ENCODE data around the gene HSD17B14. TPM values are rescaled to one million over a fixed set of nuclear protein-coding genes. Genes with fewer than 3 reads are reported as not detected.

Gene HSD17B14
- total and polyA plus RNA-seq, 9 of the 15 experiments (the other 6 are each of a cell fraction or from before 2014, with no cell fraction given): 0.16 TPM; not detected in 8

GRCh38 chr19:48806518-48806817, 29.8 kb downstream of the HSD17B14 start (continued):
- TF ChIP-seq ZNF398 (CRISPR knock-in tag; IDR thresholded peaks at IDR 0.05): no peak
- TF ChIP-seq, protein P1, sequence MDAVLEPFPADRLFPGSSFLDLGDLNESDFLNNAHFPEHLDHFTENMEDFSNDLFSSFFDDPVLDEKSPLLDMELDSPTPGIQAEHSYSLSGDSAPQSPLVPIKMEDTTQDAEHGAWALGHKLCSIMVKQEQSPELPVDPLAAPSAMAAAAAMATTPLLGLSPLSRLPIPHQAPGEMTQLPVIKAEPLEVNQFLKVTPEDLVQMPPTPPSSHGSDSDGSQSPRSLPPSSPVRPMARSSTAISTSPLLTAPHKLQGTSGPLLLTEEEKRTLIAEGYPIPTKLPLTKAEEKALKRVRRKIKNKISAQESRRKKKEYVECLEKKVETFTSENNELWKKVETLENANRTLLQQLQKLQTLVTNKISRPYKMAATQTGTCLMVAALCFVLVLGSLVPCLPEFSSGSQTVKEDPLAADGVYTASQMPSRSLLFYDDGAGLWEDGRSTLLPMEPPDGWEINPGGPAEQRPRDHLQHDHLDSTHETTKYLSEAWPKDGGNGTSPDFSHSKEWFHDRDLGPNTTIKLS (IDR thresholded peaks at IDR 0.05; ENCODE audit: borderline replicate concordance, low read depth): peak; percentile 80; the same call in 1 of the 2 replicates

- intact Hi-C loops (cut with micrococcal nuclease): no loop called here
Measured at GRCh38 chr19:48805452-48805851, 30.8 kb downstream of the HSD17B14 start.

More at GRCh38 chr19:48805452-48805851, 30.8 kb downstream of the HSD17B14 start:
- no peak overlapping the region for H2AFZ ChIP-seq (ENCODE audit: low read depth, low read length)
- peak overlapping the region; percentile 26; the same call in 1 of the 3 replicates for H3K27ac ChIP-seq (ENCODE audit: extremely low read depth, low read depth, low read length)
- H3K9me1 ChIP-seq (ENCODE audit: control insufficient read depth, insufficient read depth, low read length): peaks cover 3% of the 10 kb centered on the region
- 0 out of 2 replicates have a peak, but pooled peaks cover 3% of the 10 kb centered on the region for H4K20me1 ChIP-seq (replicated peaks; ENCODE audit: control insufficient read depth, insufficient read depth, low read length)
- H3K9me3 ChIP-seq (replicated peaks; ENCODE audit: control insufficient read depth, insufficient read depth, low read depth, low read length): no peaks in the 10 kb centered on the region
- no peak overlapping the region for H3K4me3 ChIP-seq
- H3K4me1 ChIP-seq (replicated peaks in 1 of 2; ENCODE audit: control insufficient read depth in 2 of 2, insufficient read depth in 2 of 2, low read length in 2 of 2): peaks cover 24 to 39% of the 10 kb centered on the region in 2 experiments
- H3K79me2 ChIP-seq (ENCODE audit: control insufficient read depth, insufficient read depth, low read length): peaks cover 45% of the 10 kb centered on the region
- ATAC-seq (no peak), DNase-seq (ENCODE audit: extremely low read depth in 1 of 4, low spot score in 3 of 4) (peak in 3 of 4 experiments; percentile 9 to 66 (median 59)), FAIRE-seq (no peak)
- H3K27me3 ChIP-seq (ENCODE audit: control insufficient read depth in 2 of 2, insufficient read depth in 2 of 2, low read length in 2 of 2): no peaks in the 10 kb centered on the region
- in situ Hi-C loops (cut with MboI): no loop called here
- no TSS peak for BruUV-seq (replicated peaks)
- peak; percentile 93 for TF ChIP-seq ZBTB33 (CRISPR knock-in tag; IDR thresholded peaks at IDR 0.05)
- no peak for TF ChIP-seq ZNF717 (CRISPR knock-in tag; IDR thresholded peaks at IDR 0.05)
- no peak for TF ChIP-seq ETS1 (conservative IDR thresholded peaks at IDR 0.05; ENCODE audit: control insufficient read depth, low read depth, low read length)
- TF ChIP-seq ZBTB7A (IDR thresholded peaks at IDR 0.05; ENCODE audit: borderline replicate concordance, control insufficient read depth, low read depth, low read length): 0 out of 2 replicates have a peak, but pooled peaks have one; percentile 10
- no peak for TF ChIP-seq THAP7 (CRISPR knock-in tag; IDR thresholded peaks at IDR 0.05)
- TF ChIP-seq STAG1 (CRISPR knock-in tag; IDR thresholded peaks at IDR 0.05; ENCODE audit: borderline replicate concordance): no peak
- TF ChIP-seq NFIC (IDR thresholded peaks at IDR 0.05): no peak
- TF ChIP-seq POLR2G (IDR thresholded peaks at IDR 0.05; ENCODE audit: low read depth, low read length): 0 out of 2 replicates have a peak, but pooled peaks have one; percentile 8
- ChIA-PET POLR2A (interaction anchor here (0.6 to 1.0 kb wide), 4 partner anchors 10 to 31 kb away, joined by 3 to 5 read pairs (median 3); no protein-coding TSS in a partner anchor), CTCF (ENCODE audit: low intra/inter-chr PET ratio) (no interaction called here)
- no peak overlapping the region for H3K4me2 ChIP-seq (ENCODE audit: insufficient read depth, low read length)
- H3K9ac ChIP-seq (ENCODE audit: insufficient read depth in 1 of 2, low read depth in 2 of 2, low read length in 2 of 2): peak overlapping the region in 1 of 2 experiments; percentile 32; a peak in 2 of 4 replicates
- H3K36me3 ChIP-seq (ENCODE audit: control insufficient read depth, insufficient read depth, low read length): peaks cover 39% of the 10 kb centered on the region; the same call in 1 of the 3 replicates
- 78% methylated on average over 3 of the region's 15 CpGs for WGBS (ENCODE audit: insufficient coverage, low coverage, missing lambda C conversion rate)

All from K562 (cell line).